KOPT-K1 (cell line): ENCODE measurements around the gene GPC5.

ENCODE experiments used
- H3K27ac ChIP-seq: fragments of 200-600 bp; sonication (generic); 2 replicates; pipeline ENCODE4 v1.5.1; 2016; ENCODE audit warnings: antibody characterized with exemption, mild to moderate bottlenecking, low read depth, low read length; ENCODE audit not compliant: poor library complexity, severe bottlenecking
- H3K36me3 ChIP-seq: fragments of 200-600 bp; sonication (generic); 2 replicates; pipeline ENCODE4 v1.5.1; 2017; ENCODE audit warnings: antibody characterized with exemption, mild to moderate bottlenecking, low read length, moderate library complexity; ENCODE audit not compliant: insufficient read depth
- H3K9me3 ChIP-seq: fragments of 200-600 bp; sonication (generic); 2 replicates; pipeline ENCODE4 v1.5.1; 2017; ENCODE audit warnings: antibody characterized with exemption, low read length, mild to moderate bottlenecking; ENCODE audit not compliant: insufficient read depth, poor library complexity, severe bottlenecking

The GPC5 gene

DNA sequence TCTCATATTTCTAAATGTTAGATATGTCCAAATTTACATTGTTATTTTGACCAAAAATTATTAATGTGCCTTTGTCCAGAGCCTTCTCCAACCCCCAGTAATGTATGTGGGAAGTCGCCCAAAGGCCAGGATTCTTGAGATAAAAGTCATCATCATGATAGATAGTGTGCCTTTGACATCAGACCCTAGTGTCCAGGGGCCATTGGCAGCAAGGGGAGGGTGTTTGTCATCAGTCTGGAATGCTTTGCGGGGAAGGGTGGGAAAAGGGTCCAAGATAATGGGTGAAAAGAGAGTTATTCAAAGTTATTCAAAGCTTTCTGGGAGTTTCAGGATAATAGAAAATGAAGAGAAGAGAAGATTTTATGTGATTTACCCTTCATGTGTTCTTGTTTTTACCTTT lies 918.6 kb downstream of the GPC5 start:
- no peak overlapping the region for H3K27ac ChIP-seq
- no peaks in the 10 kb centered on the region for H3K36me3 ChIP-seq
- no peaks in the 10 kb centered on the region for H3K9me3 ChIP-seq

DNA sequence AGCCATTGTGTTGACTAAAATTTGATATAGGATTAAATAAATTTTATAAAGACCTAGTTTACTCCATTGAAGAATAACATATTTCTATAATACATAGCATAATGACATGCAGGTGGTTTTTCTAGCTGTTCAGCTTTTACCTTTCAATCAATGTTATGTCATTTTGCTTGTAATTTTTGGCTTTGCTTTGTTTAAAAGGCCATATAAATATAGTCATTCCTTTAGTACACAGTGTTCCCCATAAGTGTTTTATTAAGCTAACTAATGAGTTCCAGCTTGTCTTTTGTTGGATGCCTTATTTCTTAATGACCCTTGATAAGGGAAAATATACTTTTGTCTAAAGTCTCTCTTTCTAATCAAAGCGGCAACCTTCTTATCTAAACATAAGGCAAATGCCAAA lies 921.9 kb downstream of the GPC5 start:
- Histone ChIP-seq H3K9me3 (no peaks in the 10 kb centered on the region), H3K36me3 (no peaks in the 10 kb centered on the region), H3K27ac (no peak overlapping the region)

DNA sequence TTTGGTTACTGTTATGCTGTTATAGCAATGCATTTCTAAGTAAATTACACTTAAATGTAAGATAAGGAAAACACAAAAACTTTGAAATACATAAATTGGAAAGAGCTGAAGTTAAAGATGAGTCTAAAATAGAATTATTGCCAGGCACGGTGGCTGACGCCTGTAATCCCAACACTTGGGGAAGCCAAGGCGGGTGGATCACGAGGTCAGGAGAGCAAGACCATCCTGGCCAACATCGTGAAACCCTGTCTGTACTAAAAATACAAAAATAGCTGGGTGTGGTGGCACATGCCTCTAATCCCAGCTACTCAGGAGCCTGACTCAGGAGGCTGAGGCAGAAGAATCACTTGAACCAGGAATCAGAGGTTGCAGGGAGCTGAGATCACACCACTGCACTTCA lies 922.8 kb downstream of the GPC5 start:
- H3K36me3 ChIP-seq: no peaks in the 10 kb centered on the region
- no peak overlapping the region for H3K27ac ChIP-seq
- no peaks in the 10 kb centered on the region for H3K9me3 ChIP-seq

DNA sequence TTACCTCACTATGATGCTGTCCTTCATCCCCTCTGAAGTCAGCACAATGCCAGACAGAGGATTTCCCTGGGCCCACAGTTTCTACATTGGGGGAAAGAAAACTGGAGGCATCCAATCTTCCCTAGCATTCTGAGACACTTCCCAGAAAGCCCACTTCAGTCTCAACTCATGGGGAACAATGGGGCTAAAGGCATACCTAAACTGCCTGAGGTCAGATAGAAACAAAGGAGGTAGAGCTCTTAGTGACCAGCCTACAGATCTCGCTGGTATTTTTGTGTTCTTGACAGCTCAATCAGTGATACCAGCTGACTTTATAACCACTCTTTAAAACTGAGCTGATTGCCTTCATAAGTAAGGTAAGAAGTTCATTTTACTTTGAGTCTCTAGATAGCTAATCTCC lies 947.2 kb downstream of the GPC5 start:
- Histone ChIP-seq H3K9me3 (no peaks in the 10 kb centered on the region), H3K36me3 (no peaks in the 10 kb centered on the region), H3K27ac (no peak overlapping the region)

DNA sequence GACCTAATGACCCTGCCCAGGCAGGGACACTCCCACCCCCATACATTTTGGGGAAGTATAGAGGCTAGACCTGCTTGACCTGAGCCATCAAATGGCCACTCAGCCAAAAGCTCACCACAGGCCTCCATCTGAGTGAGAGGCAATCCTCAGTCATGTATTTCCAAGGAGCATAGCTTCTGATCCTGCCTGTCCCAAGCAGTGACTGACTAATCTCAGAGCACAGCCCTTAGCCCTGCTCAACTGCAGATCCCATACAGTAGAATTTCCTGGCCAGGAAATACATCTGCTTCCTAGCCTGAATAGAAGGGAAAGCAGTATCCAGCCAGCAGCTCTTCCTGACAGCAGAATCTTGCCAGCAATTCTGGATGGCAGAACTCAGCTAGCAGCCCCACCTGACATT lies 947.6 kb downstream of the GPC5 start:
- Histone ChIP-seq H3K9me3 (no peaks in the 10 kb centered on the region), H3K36me3 (no peaks in the 10 kb centered on the region), H3K27ac (no peak overlapping the region)

DNA sequence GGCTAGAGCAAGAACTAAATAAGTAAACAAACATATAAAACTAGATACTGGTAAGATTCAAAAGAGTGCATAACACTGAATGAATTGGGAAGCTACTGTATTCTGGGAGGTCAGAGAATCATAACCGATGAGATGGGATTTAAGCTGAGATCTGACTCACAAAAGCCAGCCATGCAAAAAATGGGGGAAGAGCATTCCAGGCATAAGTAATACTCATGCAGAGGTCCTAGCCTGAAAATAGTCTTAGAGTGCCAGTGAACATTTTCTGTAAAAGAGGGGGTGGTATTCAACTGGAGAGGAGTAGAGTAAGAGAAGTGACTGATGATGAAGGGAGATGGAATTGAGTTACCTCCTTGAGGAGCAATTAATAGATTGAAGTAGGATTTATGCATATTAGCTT lies 956.2 kb downstream of the GPC5 start:
- Histone ChIP-seq H3K9me3 (peaks cover 5% of the 10 kb centered on the region), H3K27ac (no peak overlapping the region), H3K36me3 (no peaks in the 10 kb centered on the region)

DNA sequence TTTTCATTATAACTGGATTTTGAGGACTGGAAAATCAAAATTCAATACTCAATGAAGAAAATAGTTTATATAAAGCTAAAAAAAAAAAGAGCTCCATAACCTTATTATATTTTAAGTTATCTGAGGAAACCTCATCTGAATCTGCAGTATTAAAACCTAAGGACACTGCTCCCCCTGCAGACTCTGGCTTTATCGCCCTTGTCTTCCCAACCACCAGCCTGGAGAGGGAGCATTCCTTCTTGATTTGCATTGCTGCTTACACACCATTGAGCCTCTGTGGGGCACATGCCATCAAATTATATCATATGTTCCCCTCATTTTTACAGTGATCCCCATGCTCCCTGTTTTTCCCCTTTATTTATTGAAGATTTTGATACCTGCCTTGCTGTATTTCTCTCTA lies 956.8 kb downstream of the GPC5 start:
- Histone ChIP-seq H3K27ac (no peak overlapping the region), H3K9me3 (peaks cover 5% of the 10 kb centered on the region), H3K36me3 (no peaks in the 10 kb centered on the region)

DNA sequence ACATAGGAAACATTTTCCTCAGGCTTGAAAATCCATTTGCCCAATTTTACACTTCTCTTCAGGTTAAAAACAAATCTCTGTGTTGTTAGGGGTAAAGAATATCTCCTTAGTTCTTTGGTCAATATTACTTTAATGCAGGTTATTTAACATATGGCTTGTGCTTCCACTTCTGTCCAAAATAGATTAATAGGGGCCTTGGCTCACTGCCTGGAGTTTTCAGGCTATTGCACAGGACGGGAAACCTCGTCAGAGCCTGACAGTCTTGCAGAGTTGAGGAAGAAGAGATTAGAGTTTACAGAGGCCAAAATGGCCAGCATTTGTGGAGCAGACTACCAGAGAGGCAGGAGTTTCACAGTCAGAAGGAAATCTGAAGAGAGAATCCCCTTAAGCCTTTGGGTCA lies 964.3 kb downstream of the GPC5 start:
- H3K36me3 ChIP-seq: no peaks in the 10 kb centered on the region
- no peak overlapping the region for H3K27ac ChIP-seq
- peaks cover 5% of the 10 kb centered on the region for H3K9me3 ChIP-seq

DNA sequence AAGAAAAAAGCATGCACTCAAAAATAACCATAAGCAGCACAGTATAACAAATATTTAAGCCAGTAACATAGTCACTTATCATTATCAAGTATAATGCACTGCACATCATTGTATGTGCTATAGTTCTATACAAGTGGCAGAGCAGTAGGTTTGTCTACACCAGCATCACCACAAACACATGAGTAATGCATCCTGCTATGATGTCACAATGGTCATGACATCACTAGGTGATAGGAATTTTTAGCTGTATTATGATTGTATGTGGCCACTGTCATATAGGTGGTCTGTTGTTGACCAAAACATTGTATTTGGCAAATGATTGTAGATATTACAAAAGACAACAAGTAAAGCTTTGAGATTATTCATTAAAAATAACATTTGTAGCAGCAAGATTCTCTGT lies 967.5 kb downstream of the GPC5 start:
- Histone ChIP-seq H3K36me3 (no peaks in the 10 kb centered on the region), H3K9me3 (no peaks in the 10 kb centered on the region), H3K27ac (no peak overlapping the region)

DNA sequence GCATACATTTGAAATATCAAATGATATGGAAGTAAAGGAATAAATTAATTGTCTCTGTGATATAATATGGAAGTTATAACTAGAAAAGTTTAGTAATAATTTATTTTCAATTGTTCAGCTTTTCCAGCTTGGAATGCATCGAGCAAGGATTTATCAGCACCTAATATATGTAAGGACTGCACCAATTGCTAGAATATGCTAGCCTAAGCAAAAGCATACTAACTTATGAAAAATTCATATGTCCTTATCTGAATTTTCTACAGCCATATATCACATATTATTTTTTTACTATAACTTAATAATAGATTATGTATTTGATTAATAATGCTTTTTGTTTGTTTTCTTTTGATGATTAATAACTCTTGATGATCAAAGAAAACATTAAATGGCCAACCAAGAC lies 979.0 kb downstream of the GPC5 start:
- Histone ChIP-seq H3K9me3 (no peaks in the 10 kb centered on the region), H3K27ac (no peak overlapping the region), H3K36me3 (no peaks in the 10 kb centered on the region)

DNA sequence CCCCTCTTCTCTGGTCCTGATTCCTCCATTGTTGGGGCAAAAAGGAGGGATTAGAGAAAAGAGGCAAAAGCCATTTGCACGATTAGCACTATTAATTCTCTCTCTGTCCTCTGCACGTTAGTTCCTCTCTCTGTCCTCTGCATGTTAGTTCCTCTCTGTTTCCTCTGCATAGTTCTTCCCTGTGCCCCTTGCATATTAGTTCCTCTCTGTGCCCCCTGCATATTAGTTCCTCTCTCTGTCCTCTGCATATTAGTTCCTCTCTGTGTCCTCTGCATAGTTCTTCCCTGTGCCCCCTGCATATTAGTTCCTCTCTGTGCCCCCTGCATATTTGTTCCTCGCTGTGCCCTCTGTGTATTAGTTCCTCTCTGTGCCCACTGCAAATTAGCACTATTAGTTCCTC lies 981.0 kb downstream of the GPC5 start:
- Histone ChIP-seq H3K36me3 (no peaks in the 10 kb centered on the region), H3K27ac (no peak overlapping the region), H3K9me3 (no peaks in the 10 kb centered on the region)

DNA sequence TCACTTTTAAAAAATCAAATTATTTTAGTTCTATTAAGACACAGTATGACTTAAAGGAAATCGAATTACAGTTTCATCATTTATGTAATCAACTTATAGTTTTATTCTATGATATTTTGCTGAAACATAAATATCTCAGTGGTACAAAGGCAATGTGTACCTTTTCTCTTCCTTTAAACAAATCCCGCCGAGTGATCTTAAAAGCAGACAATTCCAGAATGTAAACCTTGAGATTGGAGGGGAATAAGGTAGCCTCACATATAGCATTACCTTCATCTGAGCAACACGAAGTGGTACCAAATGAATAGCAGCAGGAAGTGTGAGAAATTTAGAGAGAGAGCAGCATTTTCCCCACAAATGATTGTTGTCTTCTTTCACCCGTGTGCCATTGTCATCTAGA lies 986.0 kb downstream of the GPC5 start:
- Histone ChIP-seq H3K27ac (no peak overlapping the region), H3K36me3 (no peaks in the 10 kb centered on the region), H3K9me3 (no peaks in the 10 kb centered on the region)

DNA sequence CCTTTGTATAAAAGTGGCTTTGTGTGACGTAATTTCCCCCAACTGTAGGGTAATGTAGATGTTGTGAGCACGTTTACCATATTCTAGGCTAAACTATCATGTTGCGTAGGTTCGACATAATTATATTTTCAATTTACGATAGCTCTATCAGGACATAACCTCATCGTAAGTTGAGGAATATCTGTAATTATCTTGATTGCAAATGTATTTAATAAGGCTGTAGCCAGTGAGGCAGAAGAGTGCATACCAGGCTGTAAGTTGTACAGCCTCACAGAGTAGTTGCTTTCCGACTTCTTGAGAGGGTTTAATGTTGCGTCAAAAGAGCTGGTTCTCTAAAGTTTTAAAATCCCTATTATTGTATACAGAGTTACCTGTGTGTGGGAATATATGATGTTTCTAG lies 988.8 kb downstream of the GPC5 start:
- Histone ChIP-seq H3K9me3 (no peaks in the 10 kb centered on the region), H3K27ac (no peak overlapping the region), H3K36me3 (no peaks in the 10 kb centered on the region)

DNA sequence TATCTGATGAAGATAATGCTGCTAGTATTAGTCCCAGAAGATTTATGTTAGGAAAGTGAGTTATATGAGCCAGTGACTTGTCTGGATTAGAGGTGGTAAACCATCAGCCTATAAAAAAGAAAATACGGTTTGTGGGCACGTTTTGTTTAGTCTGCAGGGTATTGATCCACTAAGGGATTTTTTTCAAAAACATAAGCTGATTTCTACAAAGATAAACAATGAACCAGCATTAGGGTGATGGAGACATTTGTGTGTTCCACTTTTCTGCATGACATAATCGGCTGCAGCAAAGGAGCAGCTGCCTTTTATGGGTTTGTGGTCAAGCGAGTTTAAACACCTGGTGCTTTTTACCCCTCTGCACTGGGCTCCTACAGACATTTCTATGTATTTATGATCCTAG lies 991.8 kb downstream of the GPC5 start:
- Histone ChIP-seq H3K9me3 (no peaks in the 10 kb centered on the region), H3K27ac (no peak overlapping the region), H3K36me3 (no peaks in the 10 kb centered on the region)

DNA sequence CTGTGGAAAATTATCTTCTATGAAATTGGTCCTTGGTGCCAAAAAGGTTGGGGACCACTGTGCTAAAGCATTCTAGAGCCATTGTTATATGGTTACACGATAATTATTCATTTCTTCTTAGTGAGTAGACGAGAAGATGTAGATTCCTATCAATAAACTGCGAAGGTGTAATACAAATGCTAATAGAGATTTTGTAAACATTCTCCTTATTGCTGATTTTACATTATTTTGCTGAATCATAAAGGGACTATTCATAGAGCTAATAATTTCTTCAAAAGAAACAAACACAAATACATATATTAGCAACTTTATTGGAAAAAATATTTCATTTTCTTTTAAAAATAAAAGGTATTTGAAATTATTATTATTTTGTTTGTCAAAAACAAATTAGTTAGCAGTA lies 1005.2 kb downstream of the GPC5 start:
- no peaks in the 10 kb centered on the region for H3K36me3 ChIP-seq
- no peaks in the 10 kb centered on the region for H3K9me3 ChIP-seq
- H3K27ac ChIP-seq: no peak overlapping the region

DNA sequence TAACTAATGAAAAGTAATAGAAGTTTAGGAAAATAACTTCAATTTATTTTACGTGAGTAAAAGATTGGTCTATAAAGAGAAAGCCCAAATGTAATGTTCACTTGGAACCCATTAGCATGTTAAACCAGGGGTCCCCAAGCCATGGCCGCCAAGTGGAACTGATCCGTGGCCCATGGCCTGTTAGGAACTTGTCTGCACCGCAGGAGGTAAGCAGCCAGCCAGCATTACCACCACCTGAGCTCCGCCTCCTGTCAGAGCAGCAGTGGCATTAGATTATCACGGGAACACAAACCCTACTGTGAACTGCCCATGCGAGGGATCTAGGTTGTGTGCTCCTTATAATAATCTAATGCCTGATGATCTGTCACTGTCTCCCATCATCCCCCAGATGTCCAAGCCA lies 1009.4 kb downstream of the GPC5 start:
- H3K36me3 ChIP-seq: no peaks in the 10 kb centered on the region
- no peak overlapping the region for H3K27ac ChIP-seq
- no peaks in the 10 kb centered on the region for H3K9me3 ChIP-seq

DNA sequence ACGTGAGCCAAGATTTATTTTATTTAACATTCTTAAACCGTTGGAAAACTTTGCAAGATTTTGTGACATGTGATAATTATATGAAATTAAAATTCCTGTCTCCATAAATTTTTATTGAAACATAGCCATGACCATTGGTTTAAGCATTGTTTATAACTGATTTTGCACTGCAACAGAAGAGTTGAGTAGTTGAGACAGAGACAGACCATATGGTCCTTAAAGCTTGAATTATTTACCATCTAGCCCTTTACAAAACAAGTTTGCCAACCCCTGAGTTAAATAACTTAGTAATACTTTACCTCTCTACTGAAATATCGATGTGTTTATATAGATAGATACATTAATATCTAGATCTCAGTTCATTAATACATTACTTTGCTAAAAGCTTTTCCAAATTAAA lies 1014.1 kb downstream of the GPC5 start:
- H3K27ac ChIP-seq: no peak overlapping the region
- H3K36me3 ChIP-seq: no peaks in the 10 kb centered on the region
- no peaks in the 10 kb centered on the region for H3K9me3 ChIP-seq
